ENCODE results near the gene VANGL1. TPM values are rescaled to one million over a fixed set of nuclear protein-coding genes. Genes with fewer than 3 reads are reported as not detected.

VANGL1 gene
- total RNA-seq, 2 donors from 2014 or later: 4.0 to 6.1 TPM

DNA sequence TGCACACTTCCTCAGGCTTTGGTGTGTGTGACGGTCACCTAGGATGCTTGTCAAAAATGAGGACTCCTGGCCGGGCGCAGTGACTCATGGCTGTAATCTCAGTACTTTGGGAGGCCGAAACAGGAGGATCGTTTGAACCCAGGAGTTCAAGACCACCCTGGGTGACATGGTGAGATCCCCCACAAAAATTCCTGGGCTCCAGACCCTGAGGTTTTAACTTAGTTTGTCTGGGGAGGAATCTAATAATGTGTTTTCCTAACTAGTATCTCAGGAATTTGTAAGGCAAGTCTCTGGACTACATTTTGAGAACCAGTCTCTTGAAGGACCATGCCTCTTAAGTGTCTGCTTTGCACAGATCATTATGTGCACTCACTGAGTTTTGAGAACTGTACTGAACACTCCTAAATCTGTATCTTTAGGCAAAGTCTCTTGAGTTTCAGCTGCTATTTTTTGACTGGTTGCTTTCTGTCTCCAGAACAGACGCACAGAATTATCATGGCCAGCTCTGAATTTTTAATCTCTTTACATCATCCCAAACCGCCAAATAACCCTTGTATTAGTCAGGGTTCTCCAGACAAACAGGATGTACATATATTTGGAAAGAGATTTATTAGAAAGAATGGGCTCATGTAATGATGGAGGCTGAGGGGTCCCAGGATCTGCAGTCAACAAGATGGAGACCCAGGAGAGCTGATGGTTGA is 45.5 kb upstream of the VANGL1 start:
- TF ChIP-seq, protein P1, sequence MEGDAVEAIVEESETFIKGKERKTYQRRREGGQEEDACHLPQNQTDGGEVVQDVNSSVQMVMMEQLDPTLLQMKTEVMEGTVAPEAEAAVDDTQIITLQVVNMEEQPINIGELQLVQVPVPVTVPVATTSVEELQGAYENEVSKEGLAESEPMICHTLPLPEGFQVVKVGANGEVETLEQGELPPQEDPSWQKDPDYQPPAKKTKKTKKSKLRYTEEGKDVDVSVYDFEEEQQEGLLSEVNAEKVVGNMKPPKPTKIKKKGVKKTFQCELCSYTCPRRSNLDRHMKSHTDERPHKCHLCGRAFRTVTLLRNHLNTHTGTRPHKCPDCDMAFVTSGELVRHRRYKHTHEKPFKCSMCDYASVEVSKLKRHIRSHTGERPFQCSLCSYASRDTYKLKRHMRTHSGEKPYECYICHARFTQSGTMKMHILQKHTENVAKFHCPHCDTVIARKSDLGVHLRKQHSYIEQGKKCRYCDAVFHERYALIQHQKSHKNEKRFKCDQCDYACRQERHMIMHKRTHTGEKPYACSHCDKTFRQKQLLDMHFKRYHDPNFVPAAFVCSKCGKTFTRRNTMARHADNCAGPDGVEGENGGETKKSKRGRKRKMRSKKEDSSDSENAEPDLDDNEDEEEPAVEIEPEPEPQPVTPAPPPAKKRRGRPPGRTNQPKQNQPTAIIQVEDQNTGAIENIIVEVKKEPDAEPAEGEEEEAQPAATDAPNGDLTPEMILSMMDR (IDR thresholded peaks at IDR 0.05): peak in 1 of 2 donors; percentile 26
- no peak for DNase-seq (ENCODE audit: low spot score)
- Histone ChIP-seq H3K36me3 (no peaks in the 10 kb centered on the region), H3K4me1 (peaks cover 0 to 23% of the 10 kb centered on the region in 2 donors), H3K27me3 (no peaks in the 10 kb centered on the region), H3K27ac (no peak overlapping the region), H3K4me3 (no peak overlapping the region), H3K9me3 (no peaks in the 10 kb centered on the region)

GRCh38 chr1:115604508-115604907 is 37.3 kb upstream of the VANGL1 start:
- no peaks in the 10 kb centered on the region for H3K4me1 ChIP-seq
- no peak overlapping the region for H3K27ac ChIP-seq
- TF ChIP-seq, protein P1 (IDR thresholded peaks at IDR 0.05): no peak
- no peak overlapping the region for H3K4me3 ChIP-seq
- DNase-seq (ENCODE audit: low spot score): no peak
- no peaks in the 10 kb centered on the region for H3K27me3 ChIP-seq
- peaks cover 0 to 12% of the 10 kb centered on the region in 2 donors for H3K9me3 ChIP-seq
- no peaks in the 10 kb centered on the region for H3K36me3 ChIP-seq

DNA sequence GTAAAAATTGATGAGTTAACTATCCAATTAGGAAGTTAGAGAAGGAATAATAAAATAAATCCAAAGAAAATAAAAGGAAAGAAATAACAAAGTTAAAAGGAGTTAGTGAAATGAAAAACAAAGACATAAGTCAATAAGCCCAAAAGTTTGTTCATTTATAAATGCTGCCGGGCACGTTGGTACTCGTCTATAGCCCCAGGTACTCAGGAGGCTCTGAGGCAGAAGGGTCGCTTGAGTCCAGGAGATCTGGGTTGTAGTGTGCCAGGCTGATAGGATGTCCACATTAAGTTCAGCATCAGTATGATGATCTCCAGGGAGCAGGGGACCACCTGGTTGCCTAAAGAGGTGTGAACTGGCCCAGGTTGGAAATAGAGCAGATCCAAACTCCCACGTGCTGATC is 35.5 kb upstream of the VANGL1 start:
- DNase-seq (ENCODE audit: low spot score): no peak
- no peaks in the 10 kb centered on the region for H3K4me1 ChIP-seq
- peaks cover 0 to 12% of the 10 kb centered on the region in 2 donors for H3K9me3 ChIP-seq
- H3K4me3 ChIP-seq: no peak overlapping the region
- H3K36me3 ChIP-seq: no peaks in the 10 kb centered on the region
- no peaks in the 10 kb centered on the region for H3K27me3 ChIP-seq
- TF ChIP-seq, protein P1 (IDR thresholded peaks at IDR 0.05): no peak
- H3K27ac ChIP-seq: no peak overlapping the region

- H3K9me3 ChIP-seq: peaks cover 0 to 8% of the 10 kb centered on the region in 2 donors
- H3K4me3 ChIP-seq: no peak overlapping the region
- H3K4me1 ChIP-seq: no peaks in the 10 kb centered on the region
- no peak for DNase-seq (ENCODE audit: low spot score)
- no peaks in the 10 kb centered on the region for H3K27me3 ChIP-seq
- H3K36me3 ChIP-seq: no peaks in the 10 kb centered on the region
- TF ChIP-seq, protein P1 (IDR thresholded peaks at IDR 0.05): no peak
- H3K27ac ChIP-seq: no peak overlapping the region
Observed at GRCh38 chr1:115609021-115609420, 32.7 kb upstream of the VANGL1 start.

- Histone ChIP-seq H3K9me3 (no peaks in the 10 kb centered on the region), H3K4me1 (no peaks in the 10 kb centered on the region), H3K27me3 (no peaks in the 10 kb centered on the region), H3K36me3 (no peaks in the 10 kb centered on the region), H3K27ac (no peak overlapping the region), H3K4me3 (no peak overlapping the region)
- TF ChIP-seq, protein P1 (IDR thresholded peaks at IDR 0.05): no peak
- no peak for DNase-seq (ENCODE audit: low spot score)
Observed at GRCh38 chr1:115613767-115614166, 28.0 kb upstream of the VANGL1 start.

- DNase-seq (ENCODE audit: low spot score): no peak
Observed at GRCh38 chr1:115620453-115620852, 21.3 kb upstream of the VANGL1 start.

More at GRCh38 chr1:115620453-115620852, 21.3 kb upstream of the VANGL1 start:
- H3K9me3 ChIP-seq: peaks cover 0 to 10% of the 10 kb centered on the region in 2 donors
- no peak overlapping the region for H3K27ac ChIP-seq
- H3K4me1 ChIP-seq: no peaks in the 10 kb centered on the region
- TF ChIP-seq, protein P1 (IDR thresholded peaks at IDR 0.05): no peak
- H3K27me3 ChIP-seq: no peaks in the 10 kb centered on the region
- H3K4me3 ChIP-seq: no peak overlapping the region
- H3K36me3 ChIP-seq: no peaks in the 10 kb centered on the region
